Fibroblast of skin of scalp (primary cell): ENCODE data around the gene BICC1.

Experiments
- DNase-seq: peaks from one replicate; pipeline ENCODE4 v3.0.0-alpha.2; 2013

The BICC1 gene

DNA sequence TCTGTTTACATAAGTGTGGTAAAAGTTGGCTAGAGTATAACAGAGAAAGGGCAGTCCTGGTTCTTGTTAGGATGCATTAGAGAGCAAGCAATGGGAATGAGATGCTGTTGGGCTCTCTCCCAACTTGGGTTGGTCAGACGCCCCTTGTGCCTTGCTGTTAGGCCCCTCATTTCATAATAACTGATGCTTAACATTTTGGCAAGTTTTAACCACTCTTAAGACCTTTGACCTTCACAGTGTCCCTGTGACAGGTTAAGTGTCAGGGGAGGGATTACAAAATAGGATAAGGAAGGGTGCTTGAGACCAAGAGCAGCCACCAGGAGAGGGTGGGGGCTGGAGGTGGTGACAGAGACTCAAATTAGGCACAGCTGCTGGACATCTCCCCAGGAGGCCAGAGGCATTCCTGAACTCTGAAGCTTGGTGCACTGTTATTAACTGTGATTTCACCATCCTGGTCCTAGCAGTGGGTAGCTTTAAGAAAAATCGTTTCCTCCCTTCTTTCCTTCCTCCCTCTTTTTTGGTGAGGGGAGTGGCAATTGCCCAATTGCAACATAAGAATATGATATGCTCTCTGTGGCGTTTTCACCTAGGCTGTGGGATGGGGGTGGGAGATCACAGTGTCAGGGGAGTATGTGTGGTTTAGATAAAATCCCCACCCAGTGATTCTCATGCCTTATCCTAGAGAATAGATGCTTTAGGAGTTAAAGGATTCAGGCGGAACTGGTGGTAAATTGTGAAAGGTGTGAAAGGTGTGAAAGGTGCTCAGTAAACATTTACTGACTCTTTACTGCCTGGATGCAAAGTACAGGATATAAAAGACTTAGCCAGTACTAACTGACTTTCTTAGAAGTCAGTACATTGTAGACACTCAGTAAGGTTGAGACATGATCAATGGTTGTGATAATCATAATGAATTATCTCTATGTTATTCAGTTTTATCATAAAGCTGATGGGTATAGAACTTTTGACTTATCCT lies 270.5 kb downstream of the BICC1 start:
- DNase-seq, result peak; percentile 72

DNA sequence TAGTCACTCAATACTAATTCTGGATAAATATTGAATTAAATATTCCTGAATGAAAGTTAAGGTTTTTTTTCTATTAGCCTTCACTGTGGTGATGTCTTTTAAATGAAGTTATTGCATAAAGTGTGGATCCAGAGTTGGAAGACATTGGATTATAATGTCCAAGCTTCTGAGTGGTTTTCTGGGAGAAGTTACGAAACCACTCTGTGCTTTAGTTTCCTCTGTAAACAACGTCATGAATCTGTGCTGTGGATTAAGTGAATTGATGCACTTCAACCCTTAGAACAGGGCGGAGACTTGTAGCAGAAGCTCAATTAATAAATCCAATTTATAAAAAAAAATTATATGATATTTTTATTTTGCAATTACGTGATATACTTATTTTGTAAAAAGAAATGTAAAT lies 271.7 kb downstream of the BICC1 start:
- no peak for DNase-seq

DNA sequence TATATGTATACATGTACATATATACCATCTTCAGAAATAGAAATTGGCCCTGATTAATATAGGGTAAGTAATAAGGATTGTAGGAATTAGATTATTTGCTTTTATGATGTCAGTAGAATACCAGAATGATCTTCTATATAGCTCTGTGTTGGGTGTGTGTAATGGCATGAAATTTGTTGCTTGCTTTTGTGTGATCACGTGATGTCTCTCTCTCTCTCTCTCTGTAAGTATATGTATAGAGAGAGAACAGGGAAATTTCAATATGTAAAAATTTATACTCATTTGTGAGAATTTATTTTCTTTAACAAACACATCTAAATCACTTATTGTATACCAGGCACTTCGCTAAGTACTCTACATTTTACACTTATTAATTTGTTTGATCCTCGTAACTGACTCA lies 272.7 kb downstream of the BICC1 start:
- DNase-seq, result no peak

DNA sequence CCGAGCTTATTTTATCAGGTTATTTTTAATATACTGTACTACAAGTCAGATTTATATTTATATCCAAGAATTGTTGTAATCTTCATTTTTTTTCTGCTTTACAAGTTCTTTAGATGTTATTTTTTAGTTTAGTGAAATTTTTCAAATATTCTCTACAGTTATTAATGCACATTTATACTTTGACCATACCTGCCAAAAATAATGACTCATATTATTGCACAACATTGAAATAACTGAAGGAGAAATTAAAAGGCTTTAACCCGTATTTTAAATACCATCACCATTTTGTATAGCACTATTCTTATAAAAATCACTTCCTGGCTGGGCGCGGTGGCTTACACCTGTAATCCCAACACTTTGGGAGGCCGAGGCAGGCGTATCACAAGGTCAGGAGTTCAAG lies 278.5 kb downstream of the BICC1 start:
- DNase-seq, result peak; percentile 34

DNA sequence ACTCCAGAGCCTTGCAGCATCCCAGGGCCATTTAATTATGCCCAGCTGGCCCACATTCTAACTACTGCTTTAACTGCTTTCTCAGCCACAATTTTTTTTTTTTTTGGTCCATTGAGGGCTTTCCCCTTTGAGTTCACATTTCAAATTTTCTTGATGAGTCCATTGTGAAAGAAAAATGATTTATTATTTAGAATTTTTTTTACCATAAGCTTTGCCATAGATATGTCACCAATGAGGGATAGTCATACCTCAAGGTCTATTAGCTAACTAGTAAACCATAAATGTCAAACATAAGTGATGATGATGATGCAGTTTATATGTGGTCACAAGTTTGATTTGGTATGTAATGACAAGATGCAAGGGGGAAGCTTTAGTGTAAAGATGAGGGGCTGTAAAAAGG lies 282.9 kb downstream of the BICC1 start:
- DNase-seq, result no peak

DNA sequence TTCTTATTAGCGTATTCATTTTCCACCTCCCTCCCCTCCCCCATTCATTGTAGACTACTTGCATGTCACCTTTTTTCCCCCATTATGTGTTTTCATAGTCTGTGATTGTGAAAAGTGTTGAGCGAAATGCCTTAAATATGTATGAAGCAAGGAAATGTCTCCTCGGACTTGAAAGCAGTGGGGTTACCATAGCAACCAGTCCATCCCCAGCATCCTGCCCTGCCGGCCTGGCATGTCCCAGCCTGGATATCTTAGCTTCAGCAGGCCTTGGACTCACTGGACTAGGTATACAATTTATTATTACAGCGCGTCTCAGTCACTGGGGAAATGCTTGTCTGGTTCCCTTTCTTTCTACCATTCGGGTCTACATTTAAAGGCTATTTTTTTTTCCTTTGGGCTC lies 283.6 kb downstream of the BICC1 start:
- DNase-seq, result no peak

DNA sequence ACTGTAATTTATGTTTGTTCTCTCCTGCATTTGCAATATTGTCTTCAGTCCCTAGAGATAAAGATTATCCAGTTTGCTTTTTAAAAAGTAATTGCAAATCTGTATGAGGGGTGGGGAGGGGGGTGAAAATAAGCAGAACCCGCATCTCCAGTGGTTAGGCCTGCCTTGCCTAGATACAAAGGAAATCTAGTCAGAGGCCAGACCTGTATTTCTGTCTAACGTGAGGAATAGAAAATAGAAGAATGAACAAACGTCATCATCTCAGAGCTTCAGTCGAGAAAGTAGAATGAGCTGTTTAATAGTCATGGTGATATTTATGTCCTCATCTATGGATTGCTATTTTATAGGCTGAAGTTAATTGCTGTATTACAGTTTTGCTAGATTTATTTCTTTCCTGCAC lies 284.2 kb downstream of the BICC1 start:
- no peak for DNase-seq

DNA sequence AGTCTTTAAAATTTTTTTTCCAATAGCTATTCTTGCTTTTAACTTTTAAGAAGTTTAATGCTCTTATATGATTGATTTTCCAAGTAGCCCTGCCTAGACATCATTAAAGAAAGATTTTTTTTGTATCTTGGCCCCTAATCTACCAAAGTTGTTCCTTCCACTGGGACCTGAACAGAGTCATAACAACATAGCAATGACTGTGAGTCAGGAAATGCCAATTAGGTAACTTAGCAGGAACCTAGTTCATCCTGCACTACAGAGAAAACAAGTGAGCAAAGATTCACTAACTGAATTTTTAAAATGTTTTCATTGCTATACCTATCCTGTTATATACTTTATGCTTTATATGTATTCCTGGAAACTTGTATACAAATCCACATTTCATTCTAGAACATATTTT lies 284.7 kb downstream of the BICC1 start:
- DNase-seq, result no peak

DNA sequence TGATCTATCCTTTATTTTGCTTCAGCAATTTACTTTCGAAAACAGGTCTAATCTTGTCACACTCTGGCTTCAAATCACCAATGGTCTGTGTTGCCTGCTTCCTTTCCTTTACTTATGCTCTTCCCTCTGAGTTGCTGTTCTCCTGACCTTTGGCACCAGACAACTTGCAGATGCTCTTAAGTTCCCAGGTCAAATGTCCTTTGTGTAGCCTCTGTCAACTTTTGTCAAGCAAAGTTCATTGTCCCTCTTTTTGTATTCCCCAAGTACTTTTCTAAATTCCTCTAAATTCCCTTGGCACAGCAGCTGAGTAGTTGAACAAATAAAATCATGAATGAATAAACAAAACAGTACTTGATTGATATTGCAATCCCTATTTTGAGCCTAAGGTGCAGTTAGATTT lies 289.4 kb downstream of the BICC1 start:
- DNase-seq, result no peak

DNA sequence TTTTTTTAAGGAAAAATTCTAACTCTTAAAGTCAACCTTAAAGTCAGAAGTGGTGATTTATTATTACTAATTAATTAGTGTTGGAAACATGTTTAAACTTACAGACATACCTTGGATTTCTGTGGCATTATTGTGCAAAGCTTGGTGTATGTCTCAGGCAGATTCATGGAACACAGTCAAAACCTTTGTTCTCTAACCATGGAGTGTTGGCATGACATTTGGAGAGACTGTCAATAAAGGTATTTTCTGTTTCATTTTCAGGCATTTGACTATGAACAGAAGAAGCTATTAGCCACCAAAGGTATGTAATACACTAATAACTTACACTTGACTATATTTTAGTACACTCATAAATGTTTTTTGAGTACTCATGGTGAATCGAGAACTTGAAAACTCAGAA lies 293.7 kb downstream of the BICC1 start:
- no peak for DNase-seq

DNA sequence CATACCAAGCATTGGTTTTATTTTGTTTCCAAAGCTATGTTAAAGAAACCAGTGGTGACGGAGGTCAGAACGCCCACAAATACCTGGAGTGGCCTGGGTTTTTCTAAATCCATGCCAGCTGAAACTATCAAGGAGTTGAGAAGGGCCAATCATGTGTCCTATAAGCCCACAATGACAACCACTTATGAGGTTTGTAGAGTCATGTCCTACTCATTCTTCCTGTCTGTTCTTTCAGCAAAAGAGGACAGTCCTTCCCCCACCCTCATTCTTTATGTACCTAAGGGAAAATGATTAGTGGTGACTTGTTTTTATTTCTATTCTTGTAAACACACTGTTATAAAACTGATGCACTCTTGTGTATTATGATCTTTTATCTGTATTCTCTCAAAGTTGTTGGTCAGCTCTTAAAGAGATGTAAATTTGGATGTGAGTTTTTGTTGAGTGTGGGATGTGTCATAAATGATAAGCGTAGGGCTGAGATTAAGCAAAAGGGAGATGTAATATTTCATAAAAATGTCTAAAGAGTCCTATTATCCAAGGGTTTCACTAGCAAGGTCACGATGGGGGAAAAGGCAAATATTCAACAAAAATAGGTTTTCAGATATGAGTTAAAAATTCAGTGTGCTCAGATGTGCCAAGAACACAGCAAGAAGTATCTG lies 294.4 kb downstream of the BICC1 start:
- no peak for DNase-seq

DNA sequence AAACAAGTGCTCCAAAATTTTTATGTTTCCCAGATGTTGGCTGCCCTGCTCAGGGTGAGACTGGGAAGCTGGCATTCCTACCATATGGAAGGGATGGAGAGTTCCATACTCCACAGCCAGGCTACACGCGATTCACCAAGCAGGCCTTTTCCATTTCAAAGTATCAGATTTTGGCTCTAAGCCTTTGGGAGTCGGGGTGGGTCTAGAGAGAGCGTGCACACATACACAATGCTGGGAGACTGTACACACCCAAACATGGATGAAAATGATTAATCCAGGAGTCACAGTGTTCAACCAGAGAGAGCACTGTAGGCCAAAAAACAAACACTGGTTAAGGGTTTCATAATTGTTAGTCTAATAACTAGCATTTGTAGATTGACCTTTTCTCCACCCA lies 295.0 kb downstream of the BICC1 start:
- DNase-seq, result peak; percentile 43

DNA sequence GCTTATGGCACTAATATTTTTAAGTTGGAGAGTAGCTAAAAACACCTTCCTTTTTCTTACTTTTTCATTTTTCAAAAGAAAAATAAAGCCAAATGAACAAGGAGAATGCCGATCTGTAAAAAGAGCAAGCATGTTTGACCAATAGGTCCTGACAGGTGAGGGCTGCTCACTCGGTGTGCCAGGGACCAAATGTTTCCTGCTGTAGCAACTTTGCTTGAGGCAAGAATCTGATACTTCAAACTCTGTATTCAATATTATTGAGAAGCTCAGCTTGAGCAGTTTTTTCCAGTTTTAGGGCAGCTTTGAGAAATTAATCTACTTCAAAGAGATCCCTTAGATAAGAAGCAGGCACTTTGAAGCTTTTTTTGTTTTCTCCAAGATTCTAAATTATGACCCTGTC lies 298.1 kb downstream of the BICC1 start:
- no peak for DNase-seq

DNA sequence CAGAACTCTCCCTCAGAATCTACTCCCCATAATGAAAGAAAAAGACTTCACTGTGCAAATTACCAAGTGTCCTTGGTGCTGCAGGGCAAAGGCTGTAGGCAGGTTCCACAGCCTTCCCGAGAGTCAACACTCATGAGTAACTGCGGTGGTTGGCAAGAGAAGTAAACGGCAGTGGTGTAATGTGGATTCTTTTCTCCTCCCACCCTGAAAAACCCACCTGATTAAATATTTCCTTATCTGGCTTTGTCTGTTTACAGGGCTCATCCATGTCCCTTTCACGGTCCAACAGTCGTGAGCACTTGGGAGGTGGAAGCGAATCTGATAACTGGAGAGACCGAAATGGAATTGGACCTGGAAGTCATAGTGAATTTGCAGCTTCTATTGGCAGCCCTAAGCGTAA lies 300.9 kb downstream of the BICC1 start:
- no peak for DNase-seq

DNA sequence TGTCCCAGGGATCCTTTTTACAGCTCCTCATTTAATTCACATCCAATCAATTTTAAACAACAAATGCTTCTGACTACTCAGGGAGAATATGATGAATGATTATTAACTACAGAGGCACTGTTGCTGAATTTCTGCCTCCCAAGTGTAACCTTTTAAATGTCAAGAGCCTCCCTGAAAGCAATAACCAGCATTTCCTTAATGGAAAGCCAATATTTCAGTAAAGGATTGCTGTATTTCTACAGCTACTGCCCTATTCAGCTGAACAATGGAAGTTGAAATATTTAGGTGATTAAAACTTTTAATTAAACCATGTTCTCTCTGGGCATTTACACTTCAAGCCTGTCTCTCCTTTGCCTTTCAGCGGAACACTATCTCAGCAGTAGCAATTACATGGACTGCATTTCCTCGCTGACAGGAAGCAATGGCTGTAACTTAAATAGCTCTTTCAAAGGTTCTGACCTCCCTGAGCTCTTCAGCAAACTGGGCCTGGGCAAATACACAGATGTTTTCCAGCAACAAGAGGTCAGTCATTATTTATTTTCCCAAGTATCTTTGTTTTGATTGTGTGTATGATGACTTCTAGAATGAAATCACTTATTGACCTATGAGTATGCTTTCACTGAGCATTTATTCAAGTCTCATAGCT lies 304.7 kb downstream of the BICC1 start:
- no peak for DNase-seq

DNA sequence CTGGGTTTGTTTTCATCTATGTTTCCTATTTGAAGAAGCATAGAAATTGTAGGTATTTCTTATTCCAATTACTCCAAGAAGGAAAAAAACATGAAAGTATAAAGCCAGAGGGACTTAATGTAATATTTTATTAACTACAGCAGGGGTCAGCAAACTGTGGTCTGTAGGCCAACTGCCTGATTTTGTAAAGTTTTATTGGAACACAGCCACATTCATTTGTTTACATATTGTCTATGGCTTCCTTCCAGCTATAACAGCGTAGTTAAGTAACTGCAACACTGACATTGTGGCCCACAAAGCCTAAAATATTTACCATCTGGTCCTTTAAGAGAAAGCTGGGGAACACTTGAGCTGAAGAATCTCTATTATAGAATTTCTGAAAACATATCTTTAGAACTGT lies 306.2 kb downstream of the BICC1 start:
- DNase-seq, result peak; percentile 76

DNA sequence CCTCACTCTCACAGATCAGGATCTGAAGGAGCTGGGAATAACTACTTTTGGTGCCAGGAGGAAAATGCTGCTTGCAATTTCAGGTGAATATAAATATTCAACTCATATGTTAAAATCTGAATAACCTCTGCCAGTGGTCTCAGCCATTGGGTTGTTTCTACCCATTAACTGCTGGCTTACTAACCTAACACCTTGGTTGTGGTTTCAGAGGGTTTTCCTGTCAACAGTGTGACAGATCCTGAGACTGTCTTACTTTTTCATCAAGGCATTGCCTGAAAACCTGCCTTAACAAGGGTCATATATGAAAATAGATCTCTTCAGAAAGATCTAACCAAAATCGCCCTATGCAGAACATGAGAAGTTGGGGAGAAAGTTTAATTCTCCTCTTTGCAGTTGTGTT lies 307.7 kb downstream of the BICC1 start:
- DNase-seq, result no peak

DNA sequence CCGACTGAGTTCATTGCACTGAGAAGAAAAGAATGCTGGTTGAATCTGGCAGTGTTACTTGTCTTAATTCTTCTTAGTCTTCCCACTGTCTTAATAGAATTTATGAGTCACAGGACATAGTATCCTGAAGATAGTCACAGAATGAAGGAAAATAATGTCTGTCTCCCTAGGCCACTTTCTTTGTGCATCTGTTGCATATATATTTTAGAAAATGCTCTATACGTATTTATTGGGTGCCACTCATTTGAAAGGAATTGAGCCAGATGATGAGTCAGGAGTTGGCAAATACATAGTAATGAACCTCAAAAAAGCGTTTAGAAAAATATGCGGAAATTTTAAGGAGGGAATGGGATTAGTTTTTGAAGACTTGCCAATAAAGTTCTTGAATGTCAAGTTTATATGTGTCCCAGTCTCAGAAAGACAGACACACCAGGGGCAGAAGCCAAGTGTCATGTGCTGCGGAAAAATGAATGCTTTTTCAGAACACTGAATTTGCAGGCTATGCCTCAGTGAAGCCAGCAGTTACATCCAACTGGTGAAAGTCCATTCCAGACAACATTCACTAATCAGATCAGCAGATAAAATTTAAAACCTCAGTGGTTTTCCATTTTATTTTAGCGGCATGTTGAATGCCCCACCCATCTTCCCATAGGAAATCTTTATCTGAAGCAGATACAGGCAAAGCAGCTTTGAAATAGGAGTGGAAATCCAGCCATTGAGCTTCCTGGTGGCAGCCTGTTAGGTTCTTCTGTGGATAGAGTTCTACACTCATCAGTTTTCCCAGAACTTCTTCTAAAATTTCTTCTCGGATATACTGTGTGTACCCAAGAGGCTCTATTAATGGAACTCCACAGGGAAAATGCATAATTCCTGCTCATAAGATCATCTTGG lies 308.4 kb downstream of the BICC1 start:
- DNase-seq, result peak; percentile 94

DNA sequence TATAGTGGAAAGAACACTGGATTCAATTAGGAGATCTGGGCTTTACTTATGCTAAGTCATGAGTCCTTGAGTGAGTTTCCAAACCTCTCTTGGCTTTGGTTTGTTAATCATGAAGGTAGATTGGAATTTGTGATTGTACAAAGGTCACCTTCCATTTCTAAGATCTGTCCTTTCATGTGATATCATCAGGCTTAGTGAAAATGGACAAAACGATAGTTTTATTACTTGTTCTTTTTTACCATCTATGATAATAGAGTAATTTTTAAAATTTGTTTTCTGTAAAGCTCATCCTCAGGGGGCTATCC lies 309.0 kb downstream of the BICC1 start:
- DNase-seq, result no peak

DNA sequence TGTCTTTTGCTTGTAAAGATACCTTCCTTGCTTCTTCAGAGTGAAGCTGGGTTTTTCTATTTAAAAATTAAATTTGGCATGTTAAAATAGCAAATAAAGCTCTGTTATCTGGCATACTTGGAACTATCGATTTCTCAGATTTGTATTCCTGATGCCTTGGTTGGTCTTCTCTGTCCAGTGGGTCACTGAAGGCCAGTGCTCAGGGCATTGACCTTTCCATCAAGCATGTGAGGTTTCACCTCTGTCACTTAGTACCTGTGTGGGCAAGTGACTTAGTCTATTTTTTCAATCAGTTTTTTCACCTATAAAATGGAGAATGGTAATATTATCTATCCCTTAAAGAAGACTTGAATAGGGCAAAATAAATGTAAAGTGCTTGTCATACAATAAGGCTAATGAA lies 311.3 kb downstream of the BICC1 start:
- DNase-seq, result no peak

DNA sequence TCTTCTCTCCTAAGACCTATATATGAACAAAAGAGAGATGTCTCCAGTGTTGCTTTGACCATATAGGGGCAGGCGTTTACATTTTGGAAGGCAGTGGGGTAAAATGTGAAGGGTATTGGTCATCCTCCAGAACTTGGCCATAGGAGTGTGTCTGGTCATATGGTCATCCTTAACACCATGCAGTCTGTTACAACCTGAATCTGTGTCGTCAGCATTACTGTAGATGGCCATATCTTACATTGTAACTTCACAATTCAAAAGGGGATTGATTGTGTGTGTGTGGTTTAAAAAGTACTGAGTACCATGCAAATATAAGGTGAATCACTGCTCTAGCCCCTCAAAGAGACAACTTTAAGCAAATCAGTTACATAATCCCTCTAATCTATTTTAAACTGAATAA lies 311.7 kb downstream of the BICC1 start:
- DNase-seq, result no peak

DNA sequence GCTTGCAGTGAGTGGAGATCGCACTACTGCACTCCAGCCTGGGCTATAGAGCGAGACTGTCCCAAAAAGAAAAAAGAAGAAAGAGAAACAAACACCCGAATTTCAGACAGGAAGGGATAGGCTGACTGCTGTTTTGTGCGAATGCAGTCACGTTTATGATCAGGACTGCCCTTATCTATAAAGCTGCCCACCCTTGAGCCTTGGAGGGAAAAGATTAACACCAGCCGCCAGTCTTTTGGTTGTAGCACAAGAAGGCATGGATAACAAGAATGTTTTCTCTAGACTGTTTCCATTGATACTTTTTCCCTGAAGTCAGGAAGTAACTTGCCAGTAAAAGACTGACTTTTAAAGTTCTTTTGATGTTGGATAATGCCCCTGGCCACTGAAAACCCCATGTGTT lies 314.0 kb downstream of the BICC1 start:
- DNase-seq, result no peak

DNA sequence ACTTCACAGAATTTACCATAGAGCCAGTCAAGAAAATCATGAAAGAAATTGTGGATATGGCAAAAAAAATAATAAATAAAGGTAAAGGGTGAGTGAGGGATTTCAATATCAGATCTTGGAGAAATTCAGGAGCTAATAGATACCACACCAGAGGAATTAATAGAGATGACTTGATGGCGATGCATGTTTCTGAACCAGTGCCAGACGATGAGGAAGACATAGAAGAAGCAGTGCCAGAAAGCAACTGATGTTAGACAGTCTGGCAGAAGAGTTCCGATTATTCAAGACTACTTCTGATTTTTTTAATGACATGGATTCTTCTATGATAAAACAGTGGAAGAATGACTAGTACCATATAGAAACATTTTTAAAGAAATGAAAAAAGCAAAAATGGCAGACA lies 314.7 kb downstream of the BICC1 start:
- no peak for DNase-seq
